ENCODE data around the gene EFNB1. TPM values are rescaled to one million over a fixed set of nuclear protein-coding genes. Genes with fewer than 3 reads are reported as not detected.

The EFNB1 gene
- total and polyA plus RNA-seq, 9 of the 15 experiments (the other 6 are each of a cell fraction or from before 2014, with no cell fraction given): 0.01 to 2.1 (median 0.99) TPM; not detected in 1

DNA sequence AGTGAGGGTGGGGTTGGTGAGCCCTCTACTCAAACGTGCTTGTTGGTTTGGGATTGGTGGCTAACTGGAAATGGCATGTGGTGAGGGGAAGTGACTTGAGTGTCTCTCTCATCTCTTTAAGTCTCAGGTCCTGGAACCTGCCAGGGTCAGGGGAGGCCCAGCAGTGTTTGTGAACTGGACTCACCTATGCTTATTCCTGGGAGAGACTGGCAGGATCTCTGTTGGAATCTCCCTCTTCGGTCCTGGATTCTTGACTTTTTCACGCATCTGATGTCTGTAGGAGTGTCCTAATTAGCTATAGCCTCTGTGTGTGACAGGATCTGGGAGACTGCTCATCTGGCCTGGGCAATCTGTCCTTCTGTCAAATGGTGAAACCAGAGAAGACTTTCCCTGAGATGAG is 7.2 kb upstream of the EFNB1 start:
- no peak for TF ChIP-seq CAMTA2 (CRISPR knock-in tag; conservative IDR thresholded peaks at IDR 0.05)
- no peak for TF ChIP-seq POLR2AphosphoS5 (IDR thresholded peaks at IDR 0.05; ENCODE audit: control insufficient read depth, insufficient read depth, low read depth, low read length)
- no peak for TF ChIP-seq ZNF143 (CRISPR knock-in tag; IDR thresholded peaks at IDR 0.05)
- TF ChIP-seq RBM17 (IDR thresholded peaks at IDR 0.05; ENCODE audit: borderline replicate concordance, low read depth, low read length): no peak
- TF ChIP-seq NR3C1 (CRISPR knock-in tag; IDR thresholded peaks at IDR 0.05): no peak
- TF ChIP-seq TAF9B (IDR thresholded peaks at IDR 0.05; ENCODE audit: partially characterized antibody): no peak
- no peak for TF ChIP-seq ZSCAN32 (CRISPR knock-in tag; IDR thresholded peaks at IDR 0.05)
- in situ Hi-C loops (cut with MboI): loop anchor here (5.0 to 25.0 kb wide), 6 partner anchors 87 to 634 kb away; no protein-coding TSS in a partner anchor
- POLR2A ChIA-PET: no interaction called here

More for the DNA sequence above, 7.2 kb upstream of the EFNB1 start:
- no peak overlapping the region for H3K4me3 ChIP-seq
- no peak overlapping the region for H2AFZ ChIP-seq (ENCODE audit: low read depth, low read length)
- no peaks in the 10 kb centered on the region for H3K79me2 ChIP-seq (ENCODE audit: control insufficient read depth, insufficient read depth, low read length)
- ATAC-seq (no peak), DNase-seq (ENCODE audit: extremely low read depth in 1 of 4, low spot score in 3 of 4) (no peak), FAIRE-seq (no peak)
- H3K4me1 ChIP-seq (replicated peaks in 1 of 2; ENCODE audit: control insufficient read depth in 2 of 2, insufficient read depth in 2 of 2, low read length in 2 of 2): no peaks in the 10 kb centered on the region; a peak in 1 of 5 replicates
- no peaks in the 10 kb centered on the region for H3K9me1 ChIP-seq (ENCODE audit: control insufficient read depth, insufficient read depth, low read length)
- no peak overlapping the region for H3K4me2 ChIP-seq (ENCODE audit: insufficient read depth, low read length)
- WGBS (ENCODE audit: insufficient coverage, low coverage, missing lambda C conversion rate): 0% methylated on average over 3 of the region's 3 CpGs
- no peaks in the 10 kb centered on the region for H3K27me3 ChIP-seq (ENCODE audit: control insufficient read depth in 2 of 2, insufficient read depth in 2 of 2, low read length in 2 of 2)
- CTCF ChIA-PET (ENCODE audit: low intra/inter-chr PET ratio): no interaction called here
- no peaks in the 10 kb centered on the region for H3K9me3 ChIP-seq (replicated peaks; ENCODE audit: control insufficient read depth, insufficient read depth, low read depth, low read length)
- H3K27ac ChIP-seq (ENCODE audit: extremely low read depth, low read depth, low read length): no peak overlapping the region
- H3K36me3 ChIP-seq (ENCODE audit: control insufficient read depth, insufficient read depth, low read length): no peaks in the 10 kb centered on the region
- H3K9ac ChIP-seq (ENCODE audit: insufficient read depth in 1 of 2, low read depth in 2 of 2, low read length in 2 of 2): no peak overlapping the region
- no peaks in the 10 kb centered on the region for H4K20me1 ChIP-seq (replicated peaks; ENCODE audit: control insufficient read depth, insufficient read depth, low read length)
- intact Hi-C loops (cut with micrococcal nuclease): loop anchor here (10.0 kb wide), 1 partner anchor 1273 kb away; no protein-coding TSS in a partner anchor
- no TSS peak for BruUV-seq (replicated peaks)

Data from K562 (cell line).